ENCODE measurements around the gene TMEM39A.

The TMEM39A gene

GRCh38 chr3:119401503-119402440 is 61.6 kb downstream of the TMEM39A start:
- no peak for DNase-seq

GRCh38 chr3:119401069-119401468 is 62.3 kb downstream of the TMEM39A start:
- no peak for DNase-seq

GRCh38 chr3:119400466-119400865 is 62.9 kb downstream of the TMEM39A start:
- no peak for DNase-seq

GRCh38 chr3:119396870-119397269 is 66.5 kb downstream of the TMEM39A start:
- no peak for DNase-seq

- no peak for DNase-seq
Measured at GRCh38 chr3:119395923-119396358, 67.5 kb downstream of the TMEM39A start.

GRCh38 chr3:119388577-119388976 is 74.8 kb downstream of the TMEM39A start:
- DNase-seq: no peak

- no peak for DNase-seq
Measured at GRCh38 chr3:119382134-119382533, 81.3 kb downstream of the TMEM39A start.

- DNase-seq: no peak
Measured at GRCh38 chr3:119380697-119381096, 82.7 kb downstream of the TMEM39A start.
